BLaER1 treated with 17β-estradiol and CSF1 and Interleukin-3, amounts not matched to agents 10 nM and 100 nM (cell line): ENCODE measurements around the gene RNU6-1.

ENCODE experiments used
- H3K27ac ChIP-seq, 11 experiments: shearing (Covaris generic); formaldehyde crosslinking; 2 replicates each; pipeline ENCODE4 v1.8.1; 2022
- H3K27me3 ChIP-seq, 11 experiments: shearing (Covaris generic); formaldehyde crosslinking; 2 replicates each; pipeline ENCODE4 v1.8.1; 2022
- H3K36me3 ChIP-seq, 11 experiments: shearing (Covaris generic); formaldehyde crosslinking; 2 replicates each; pipeline ENCODE4 v1.8.1; 2022
- H3K4me1 ChIP-seq, 10 experiments: shearing (Covaris generic); formaldehyde crosslinking; 2 replicates each; pipeline ENCODE4 v1.8.1; 2022
- H3K4me2 ChIP-seq, 11 experiments: shearing (Covaris generic); formaldehyde crosslinking; 2 replicates each; pipeline ENCODE4 v1.8.1; 2022
- H3K4me3 ChIP-seq, 10 experiments: shearing (Covaris generic); formaldehyde crosslinking; 2 replicates each; pipeline ENCODE4 v1.8.1; 2022
- H3K9ac ChIP-seq, 11 experiments: shearing (Covaris generic); formaldehyde crosslinking; 2 replicates each; pipeline ENCODE4 v1.8.1; 2022
- H3K9me3 ChIP-seq, 11 experiments: shearing (Covaris generic); formaldehyde crosslinking; replicated peaks in 1 of 11; 2 replicates each; pipeline ENCODE4 v1.8.1; 2022
- H4K20me1 ChIP-seq, 11 experiments: shearing (Covaris generic); formaldehyde crosslinking; 2 replicates each; pipeline ENCODE4 v1.8.1; 2022
- Cebpa-rat ChIP-seq, 11 experiments: shearing (Covaris generic); IDR thresholded peaks; 2 replicates each; pipeline ENCODE4 v1.8.1; 2022

RNU6-1 gene

GRCh38 chr15:67839929-67840748 is at the start of gene RNU6-1:
Gene RNU6-1 (minus strand): TSS chr15:67840045.
- Histone ChIP-seq H3K9ac (peak within 1 kb of the TSS; percentile 88 to 94 (median 91)), H4K20me1 (peaks cover 0 to 11% (median 10%) of the 10 kb centered on the region in 11 experiments; a peak in 11 of 22 replicates), H3K27ac (peak within 1 kb of the TSS; percentile 79 to 93 (median 89)), H3K4me3 (peak within 1 kb of the TSS; percentile 64 to 87 (median 82)), H3K27me3 (peaks cover 29 to 40% (median 38%) of the 10 kb centered on the region in 11 experiments), H3K36me3 (no peaks in the 10 kb centered on the region), H3K9me3 (no peaks in the 10 kb centered on the region), H3K4me2 (peak within 1 kb of the TSS; percentile 80 to 98 (median 96)), H3K4me1 (peaks cover 32 to 59% (median 38%) of the 10 kb centered on the region in 10 experiments)
- TF ChIP-seq Cebpa-rat (IDR thresholded peaks at IDR 0.05), result no peak

- Histone ChIP-seq H3K4me2 (no peak overlapping the region), H3K36me3 (no peaks in the 10 kb centered on the region), H3K4me3 (no peak overlapping the region), H3K9ac (no peak overlapping the region), H3K27me3 (no peaks in the 10 kb centered on the region), H3K9me3 (peaks cover 0 to 25% (median 12%) of the 10 kb centered on the region in 11 experiments; a peak in 17 of 22 replicates), H3K27ac (no peak overlapping the region), H4K20me1 (no peaks in the 10 kb centered on the region), H3K4me1 (peaks cover 20 to 28% (median 25%) of the 10 kb centered on the region in 10 experiments)
- no peak for TF ChIP-seq Cebpa-rat (IDR thresholded peaks at IDR 0.05)
Observed at GRCh38 chr15:67887776-67888175, 47.9 kb upstream of the RNU6-1 start.

- H3K9ac ChIP-seq, result no peak overlapping the region
- no peak overlapping the region for H3K27ac ChIP-seq
- peaks cover 29 to 47% (median 44%) of the 10 kb centered on the region in 10 experiments for H3K4me1 ChIP-seq
- no peak for TF ChIP-seq Cebpa-rat (IDR thresholded peaks at IDR 0.05)
- H4K20me1 ChIP-seq, result no peaks in the 10 kb centered on the region
- peaks cover 0 to 18% (median 10%) of the 10 kb centered on the region in 11 experiments; a peak in 17 of 22 replicates for H3K9me3 ChIP-seq
- H3K27me3 ChIP-seq, result no peaks in the 10 kb centered on the region
- no peak overlapping the region for H3K4me2 ChIP-seq
- no peaks in the 10 kb centered on the region for H3K36me3 ChIP-seq
- H3K4me3 ChIP-seq, result no peak overlapping the region
Observed at GRCh38 chr15:67885861-67886260, 46.0 kb upstream of the RNU6-1 start.

- Histone ChIP-seq H3K9ac (peak overlapping the region; percentile 51 to 76 (median 70); a peak in 20 of 22 replicates), H4K20me1 (no peaks in the 10 kb centered on the region), H3K4me3 (peak overlapping the region; percentile 48 to 66 (median 57)), H3K36me3 (no peaks in the 10 kb centered on the region), H3K27ac (peak overlapping the region in 10 of 11 experiments; percentile 31 to 65 (median 54); a peak in 18 of 22 replicates), H3K4me2 (peak overlapping the region; percentile 79 to 96 (median 88)), H3K9me3 (peaks cover 0 to 11% (median 3%) of the 10 kb centered on the region in 11 experiments; a peak in 10 of 22 replicates), H3K4me1 (peaks cover 36 to 54% (median 51%) of the 10 kb centered on the region in 10 experiments), H3K27me3 (no peaks in the 10 kb centered on the region)
- no peak for TF ChIP-seq Cebpa-rat (IDR thresholded peaks at IDR 0.05)
Observed at GRCh38 chr15:67885175-67885523, 45.3 kb upstream of the RNU6-1 start.

- Histone ChIP-seq H3K36me3 (no peaks in the 10 kb centered on the region), H3K4me1 (peaks cover 41 to 59% (median 56%) of the 10 kb centered on the region in 10 experiments), H4K20me1 (no peaks in the 10 kb centered on the region), H3K9ac (peak overlapping the region; percentile 51 to 76 (median 70); a peak in 21 of 22 replicates), H3K4me2 (peak overlapping the region; percentile 79 to 96 (median 88)), H3K27ac (peak overlapping the region in 10 of 11 experiments; percentile 31 to 65 (median 54); a peak in 18 of 22 replicates), H3K9me3 (peaks cover 0 to 6% (median 0%) of the 10 kb centered on the region in 11 experiments; a peak in 1 of 22 replicates), H3K4me3 (peak overlapping the region; percentile 48 to 66 (median 57)), H3K27me3 (no peaks in the 10 kb centered on the region)
- no peak for TF ChIP-seq Cebpa-rat (IDR thresholded peaks at IDR 0.05)
Observed at GRCh38 chr15:67884514-67885174, 44.8 kb upstream of the RNU6-1 start.

- peak overlapping the region in 9 of 11 experiments; percentile 31 to 65 (median 54); a peak in 11 of 22 replicates for H3K27ac ChIP-seq
- no peaks in the 10 kb centered on the region for H3K27me3 ChIP-seq
Observed at GRCh38 chr15:67884009-67884408, 44.2 kb upstream of the RNU6-1 start.

GRCh38 chr15:67883234-67883773 is 43.5 kb upstream of the RNU6-1 start:
- no peak overlapping the region for H3K9ac ChIP-seq
- H3K27ac ChIP-seq, result peak overlapping the region in 3 of 11 experiments; percentile 69 to 76 (median 73); a peak in 5 of 22 replicates
- no peaks in the 10 kb centered on the region for H3K27me3 ChIP-seq
- H3K9me3 ChIP-seq, result no peaks in the 10 kb centered on the region
- no peaks in the 10 kb centered on the region for H3K36me3 ChIP-seq
- no peaks in the 10 kb centered on the region for H4K20me1 ChIP-seq
- no peak overlapping the region for H3K4me3 ChIP-seq
- peaks cover 46 to 66% (median 62%) of the 10 kb centered on the region in 10 experiments for H3K4me1 ChIP-seq
- peak overlapping the region in 10 of 11 experiments; percentile 50 to 96 (median 79); a peak in 18 of 22 replicates for H3K4me2 ChIP-seq
- TF ChIP-seq Cebpa-rat (IDR thresholded peaks at IDR 0.05), result no peak

More at GRCh38 chr15:67884009-67884408, 44.2 kb upstream of the RNU6-1 start:
- H3K36me3 ChIP-seq, result no peaks in the 10 kb centered on the region
- peak overlapping the region in 7 of 10 experiments; percentile 51 to 60 (median 58); a peak in 8 of 20 replicates for H3K4me3 ChIP-seq
- no peaks in the 10 kb centered on the region for H4K20me1 ChIP-seq
- peak overlapping the region; percentile 79 to 96 (median 88) for H3K4me2 ChIP-seq
- no peak for TF ChIP-seq Cebpa-rat (IDR thresholded peaks at IDR 0.05)
- no peaks in the 10 kb centered on the region for H3K9me3 ChIP-seq
- H3K9ac ChIP-seq, result peak overlapping the region in 7 of 11 experiments; percentile 67 to 76 (median 72); a peak in 9 of 22 replicates
- H3K4me1 ChIP-seq, result peaks cover 46 to 65% (median 62%) of the 10 kb centered on the region in 10 experiments

GRCh38 chr15:67882487-67883233 is 42.8 kb upstream of the RNU6-1 start:
- TF ChIP-seq Cebpa-rat (IDR thresholded peaks at IDR 0.05), result no peak
- Histone ChIP-seq H3K9me3 (no peaks in the 10 kb centered on the region), H3K4me2 (peak overlapping the region; percentile 35 to 96 (median 69)), H3K4me1 (peaks cover 46 to 66% (median 62%) of the 10 kb centered on the region in 10 experiments), H3K9ac (peak overlapping the region in 7 of 11 experiments; percentile 27 to 59 (median 41); a peak in 9 of 22 replicates), H4K20me1 (no peaks in the 10 kb centered on the region), H3K4me3 (no peak overlapping the region), H3K36me3 (no peaks in the 10 kb centered on the region), H3K27ac (peak overlapping the region in 9 of 11 experiments; percentile 43 to 76 (median 69); a peak in 20 of 22 replicates), H3K27me3 (no peaks in the 10 kb centered on the region)
